HepG2 (cell line): ENCODE data around the gene MYADML2. TPM values are rescaled to one million over a fixed set of nuclear protein-coding genes. Genes with fewer than 3 reads are reported as not detected.

Experiments used
- AGO1 ChIP-seq: fragments of 200-400 bp; formaldehyde crosslinking; IDR thresholded peaks from 2 replicates; pipeline ENCODE4 v1.6.1; 2017; ENCODE audit warnings: mild to moderate bottlenecking, low read depth, low read length, moderate library complexity; ENCODE audit not compliant: poor library complexity, severe bottlenecking
- E2F1 ChIP-seq: sonication (generic); formaldehyde crosslinking; IDR thresholded peaks from 2 replicates; pipeline ENCODE4 v1.5.0; 2020; ENCODE audit warnings: missing genetic modification reagents
- HMGXB4 ChIP-seq, 2 experiments: sonication (generic) in 1 of 2; formaldehyde crosslinking in 1 of 2; IDR thresholded peaks; 2 replicates each; pipeline versions ENCODE4 v1.4.0 to v1.6.1; 2018 to 2020; ENCODE audit warnings: missing genetic modification reagents in 2 of 2, borderline replicate concordance in 1 of 2, low read depth in 1 of 2, mild to moderate bottlenecking in 1 of 2, missing biosample characterization in 1 of 2
- MAFG ChIP-seq: sonication (generic); formaldehyde crosslinking; IDR thresholded peaks from 2 replicates; pipeline ENCODE4 v1.5.1; 2020; ENCODE audit warnings: mild to moderate bottlenecking, missing genetic modification reagents
- NKX3-1 ChIP-seq: sonication (generic); formaldehyde crosslinking; IDR thresholded peaks from 2 replicates; pipeline ENCODE4 v1.5.0; 2020; ENCODE audit warnings: missing genetic modification reagents
- NRL ChIP-seq: sonication (generic); formaldehyde crosslinking; IDR thresholded peaks from 2 replicates; pipeline ENCODE4 v1.5.0; 2020; ENCODE audit warnings: missing genetic modification reagents, mild to moderate bottlenecking, moderate library complexity, borderline replicate concordance
- PPARG ChIP-seq: conservative IDR thresholded peaks from 2 replicates; pipeline ENCODE4 v1.6.1; 2016; ENCODE audit warnings: missing biosample characterization, missing genetic modification reagents
- ZFP41 ChIP-seq: sonication (generic); formaldehyde crosslinking; IDR thresholded peaks from 2 replicates; pipeline ENCODE4 v1.4.0; 2020; ENCODE audit warnings: mild to moderate bottlenecking, missing genetic modification reagents, borderline replicate concordance
- ZNF691 ChIP-seq: sonication (generic); formaldehyde crosslinking; IDR thresholded peaks from 2 replicates; pipeline ENCODE4 v1.4.0; 2020; ENCODE audit warnings: missing genetic modification reagents, low read depth, mild to moderate bottlenecking, borderline replicate concordance
- polyA plus RNA-seq, 8 experiments: library from polyadenylated mRNA; depleted of rRNA in 3 of 8; stranded (reverse) in 7 of 8; unstranded in 1 of 8; fragments of >200 nt; fragmentation: Illumina TruSeq in 4 of 8; extraction: Trizol in 4 of 8; gene quantifications; 2 replicates each; pipeline versions ENCODE4 v1.2.1 to v1.2.3, GENCODE V29; 2011 to 2016; ENCODE audit warnings: low read depth in 4 of 8, missing spikeins in 1 of 8, mixed read lengths in 1 of 8; ENCODE audit not compliant: insufficient read depth in 1 of 8
- total RNA-seq, 5 experiments: library from RNA; depleted of rRNA; stranded (reverse); fragments of >200 nt; fragmentation: Illumina TruSeq; extraction: Trizol; gene quantifications; 2 replicates each; pipeline ENCODE4 v1.2.3, GENCODE V29; 2016; ENCODE audit warnings: low read depth in 1 of 5

MYADML2 gene
- total and polyA plus RNA-seq, 2 of the 13 experiments (the other 11 are each of a cell fraction or from before 2014, with no cell fraction given), result not detected

- TF ChIP-seq E2F1 (CRISPR knock-in tag), result no peak
- TF ChIP-seq ZNF691 (CRISPR knock-in tag), result no peak
- TF ChIP-seq ZFP41 (CRISPR knock-in tag), result no peak
- no peak for TF ChIP-seq NKX3-1
- peak; percentile 66; the same call in 1 of the 2 replicates for TF ChIP-seq NRL
- TF ChIP-seq MAFG (CRISPR knock-in tag), result peak; percentile 78; the same call in 1 of the 2 replicates
- no peak for TF ChIP-seq AGO1
- TF ChIP-seq PPARG (CRISPR knock-in tag), result no peak
- no peak for TF ChIP-seq HMGXB4 (CRISPR knock-in tag; IDR thresholded peaks at IDR 0.05; ENCODE audit: borderline replicate concordance in 1 of 2, low read depth in 1 of 2)
Observed at GRCh38 chr17:81923302-81924260, 23.5 kb downstream of the MYADML2 start (continued).
